Kidney epithelial cell (primary cell): ENCODE results near the gene ATL3. TPM values are rescaled to one million over a fixed set of nuclear protein-coding genes. Genes with fewer than 3 reads are reported as not detected.
A peak's percentile ranks its signal among the peaks of the same experiment; 100 is the strongest.

ENCODE experiments used
- DNase-seq: peaks from one replicate; pipeline ENCODE4 v3.0.0-alpha.2; 2010; ENCODE audit warnings: low read depth
- H3K27me3 ChIP-seq: 2 replicates; pipeline ENCODE4 v1.6.0; 2011; ENCODE audit warnings: low read length; ENCODE audit not compliant: control insufficient read depth, insufficient read depth
- H3K36me3 ChIP-seq: 2 replicates; pipeline ENCODE4 v1.5.1; 2011; ENCODE audit warnings: low read length; ENCODE audit not compliant: control insufficient read depth, insufficient read depth
- H3K4me3 ChIP-seq: 2 replicates; pipeline ENCODE4 v1.5.1; 2011; ENCODE audit warnings: low read depth, mild to moderate bottlenecking, control low read depth, low read length
- total RNA-seq: library from RNA; depleted of rRNA; stranded (reverse); fragments of >200 nt; gene quantifications from 2 replicates; pipeline ENCODE4 v1.2.3, GENCODE V29; 2015
- TF ChIP-seq, protein P1 (sequence below): IDR thresholded peaks from 2 replicates; pipeline ENCODE4 v1.5.1; 2011; ENCODE audit warnings: mild to moderate bottlenecking, moderate library complexity, low read length, control low read depth, inconsistent platforms; ENCODE audit not compliant: insufficient read depth, poor library complexity, severe bottlenecking

The ATL3 gene
- total RNA-seq, 1 donor from 2014 or later: 42.6 TPM

GRCh38 chr11:63683133-63683991 lies 12.2 kb upstream of the ATL3 start:
- TF ChIP-seq, protein P1, sequence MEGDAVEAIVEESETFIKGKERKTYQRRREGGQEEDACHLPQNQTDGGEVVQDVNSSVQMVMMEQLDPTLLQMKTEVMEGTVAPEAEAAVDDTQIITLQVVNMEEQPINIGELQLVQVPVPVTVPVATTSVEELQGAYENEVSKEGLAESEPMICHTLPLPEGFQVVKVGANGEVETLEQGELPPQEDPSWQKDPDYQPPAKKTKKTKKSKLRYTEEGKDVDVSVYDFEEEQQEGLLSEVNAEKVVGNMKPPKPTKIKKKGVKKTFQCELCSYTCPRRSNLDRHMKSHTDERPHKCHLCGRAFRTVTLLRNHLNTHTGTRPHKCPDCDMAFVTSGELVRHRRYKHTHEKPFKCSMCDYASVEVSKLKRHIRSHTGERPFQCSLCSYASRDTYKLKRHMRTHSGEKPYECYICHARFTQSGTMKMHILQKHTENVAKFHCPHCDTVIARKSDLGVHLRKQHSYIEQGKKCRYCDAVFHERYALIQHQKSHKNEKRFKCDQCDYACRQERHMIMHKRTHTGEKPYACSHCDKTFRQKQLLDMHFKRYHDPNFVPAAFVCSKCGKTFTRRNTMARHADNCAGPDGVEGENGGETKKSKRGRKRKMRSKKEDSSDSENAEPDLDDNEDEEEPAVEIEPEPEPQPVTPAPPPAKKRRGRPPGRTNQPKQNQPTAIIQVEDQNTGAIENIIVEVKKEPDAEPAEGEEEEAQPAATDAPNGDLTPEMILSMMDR: no peak
- no peak for DNase-seq
- no peaks in the 10 kb centered on the region for H3K27me3 ChIP-seq

DNA sequence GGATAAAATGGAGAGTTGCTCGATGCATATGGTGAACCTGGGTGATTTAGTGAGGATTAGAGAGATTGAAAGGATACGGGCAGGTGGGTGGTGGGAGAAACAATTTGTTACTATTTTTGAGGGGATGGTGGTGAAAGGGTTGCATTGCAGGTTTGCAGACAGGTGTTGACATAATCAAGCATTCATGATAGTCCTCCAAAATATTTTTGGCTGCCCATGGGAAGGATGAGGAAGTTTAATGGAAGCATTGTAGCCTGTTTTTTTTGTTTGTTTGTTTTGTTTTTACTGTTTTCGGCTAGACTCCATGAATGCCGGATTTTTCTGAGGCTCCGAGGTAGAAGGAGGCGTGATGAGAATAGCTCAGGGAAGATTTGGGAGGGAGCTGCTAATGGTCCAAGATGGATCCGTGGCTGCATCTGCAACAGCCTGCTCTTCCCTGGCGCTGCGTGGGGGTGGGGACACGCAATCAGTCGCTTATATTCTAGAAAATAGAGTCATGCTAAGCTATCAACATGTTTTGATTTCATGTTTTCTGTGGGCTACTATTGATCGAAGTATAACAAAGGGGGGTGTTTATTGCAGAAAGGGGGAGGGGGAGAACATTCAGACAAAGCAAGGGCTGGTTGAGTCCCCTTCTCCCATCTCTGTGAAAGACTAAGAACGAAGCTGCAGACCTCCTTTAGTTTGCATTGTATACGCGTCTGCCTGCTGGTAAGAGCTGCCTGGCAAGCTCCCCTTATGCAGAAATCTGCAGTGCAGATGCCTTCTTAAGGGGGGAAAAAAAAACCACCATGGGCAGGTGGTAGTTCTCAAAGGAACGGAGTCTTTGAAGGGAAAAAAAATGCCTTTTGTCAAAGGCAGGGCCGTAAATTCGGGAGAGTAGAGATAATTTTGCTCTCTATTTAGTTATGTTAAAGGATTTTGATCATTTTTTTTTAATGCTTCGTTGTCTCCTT lies 11.2 kb upstream of the ATL3 start:
- TF ChIP-seq, protein P1: peak; percentile 9
- DNase-seq: no peak
- Histone ChIP-seq H3K27me3 (no peaks in the 10 kb centered on the region), H3K36me3 (no peaks in the 10 kb centered on the region), H3K4me3 (peak overlapping the region; percentile 80)

More at GRCh38 chr11:63683133-63683991, 12.2 kb upstream of the ATL3 start:
- peak overlapping the region; percentile 80 for H3K4me3 ChIP-seq
- no peaks in the 10 kb centered on the region for H3K36me3 ChIP-seq

DNA sequence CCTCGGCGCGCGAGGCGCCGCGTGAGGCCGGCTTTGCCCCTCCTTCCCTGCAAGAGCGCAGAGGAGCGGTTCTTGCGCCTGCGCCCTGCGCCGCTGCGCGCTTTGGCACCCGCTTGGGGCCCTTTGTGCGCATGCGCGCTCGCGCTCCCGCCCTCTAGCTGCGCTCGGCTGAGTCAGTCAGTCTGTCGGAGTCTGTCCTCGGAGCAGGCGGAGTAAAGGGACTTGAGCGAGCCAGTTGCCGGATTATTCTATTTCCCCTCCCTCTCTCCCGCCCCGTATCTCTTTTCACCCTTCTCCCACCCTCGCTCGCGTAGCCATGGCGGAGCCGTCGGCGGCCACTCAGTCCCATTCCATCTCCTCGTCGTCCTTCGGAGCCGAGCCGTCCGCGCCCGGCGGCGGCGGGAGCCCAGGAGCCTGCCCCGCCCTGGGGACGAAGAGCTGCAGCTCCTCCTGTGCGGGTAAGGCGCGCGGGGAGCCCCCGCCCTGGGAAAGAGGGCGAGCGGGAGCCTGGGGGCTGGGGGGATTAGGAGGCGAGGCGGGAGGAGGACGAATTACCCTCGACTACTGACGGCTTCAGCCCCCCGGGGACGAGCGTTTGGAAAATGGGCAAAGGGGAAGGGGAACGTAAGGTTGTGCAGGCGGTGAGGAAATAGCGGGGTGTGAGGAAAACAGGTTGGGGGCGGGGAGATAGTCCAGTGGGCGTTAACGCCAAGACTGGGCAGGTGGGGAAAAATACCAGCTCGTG lies 10.3 kb upstream of the ATL3 start, which contains the start of gene RTN3:
RTN3 (plus strand) TSS at position 180 of the 745 bp plus-strand sequence; CDS start at position 317, 137 bp downstream.
- Histone ChIP-seq H3K27me3 (no peaks in the 10 kb centered on the region), H3K4me3 (peak within 1 kb of the TSS; percentile 80), H3K36me3 (no peaks in the 10 kb centered on the region)
- peak; percentile 88 for DNase-seq
- TF ChIP-seq, protein P1: no peak

DNA sequence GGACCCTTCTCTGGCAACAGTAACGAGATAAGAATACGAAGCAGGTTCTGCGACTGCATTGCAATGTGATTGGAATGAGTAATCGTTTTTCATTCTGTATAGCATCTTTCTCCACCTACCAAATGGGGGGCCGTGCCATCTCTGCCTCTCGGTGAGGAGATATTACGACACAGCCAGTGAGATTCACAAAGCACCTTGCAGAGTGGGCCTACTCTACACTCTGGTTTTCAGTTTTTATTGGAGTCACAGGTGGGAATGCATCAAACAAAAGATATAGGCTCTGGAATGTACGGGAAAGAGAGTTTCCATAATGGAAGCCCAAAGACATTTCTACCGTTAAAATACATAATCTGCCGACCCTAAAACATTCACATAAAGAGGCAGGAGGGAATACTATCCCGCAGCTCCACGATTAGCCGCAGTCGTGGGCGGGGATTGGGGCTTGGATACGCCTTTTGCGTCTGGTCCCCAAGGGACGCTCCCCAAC lies 9.7 kb upstream of the ATL3 start:
- H3K4me3 ChIP-seq: peak overlapping the region; percentile 33
- TF ChIP-seq, protein P1: no peak
- DNase-seq: no peak
- H3K36me3 ChIP-seq: no peaks in the 10 kb centered on the region
- no peaks in the 10 kb centered on the region for H3K27me3 ChIP-seq

DNA sequence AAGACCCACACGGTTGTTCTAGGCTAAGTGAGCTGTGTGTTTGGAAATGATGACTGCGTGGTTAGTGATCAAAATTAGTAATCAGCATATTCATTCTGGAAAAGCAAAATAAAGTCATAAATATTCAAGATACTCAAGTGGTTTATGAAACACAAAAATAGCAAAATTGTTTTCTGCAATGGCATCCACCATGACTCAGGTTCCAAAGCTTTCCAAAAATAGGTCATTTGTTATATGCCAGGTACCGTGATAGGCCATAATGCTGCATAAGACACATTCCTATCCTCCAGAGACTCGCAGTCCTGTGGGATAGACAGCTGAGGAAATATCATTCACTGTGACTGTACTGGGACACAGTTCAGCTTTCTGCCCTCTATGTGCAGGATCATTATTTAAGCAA lies 2.4 kb upstream of the ATL3 start:
- no peaks in the 10 kb centered on the region for H3K27me3 ChIP-seq
- H3K36me3 ChIP-seq: no peaks in the 10 kb centered on the region
- no peak overlapping the region for H3K4me3 ChIP-seq
- DNase-seq: no peak
- TF ChIP-seq, protein P1: no peak
